ENCODE results near the gene SCPEP1. TPM values are rescaled to one million over a fixed set of nuclear protein-coding genes. Genes with fewer than 3 reads are reported as not detected.

The SCPEP1 gene
- total RNA-seq, 1 donor from 2014 or later: 7.2 TPM

DNA sequence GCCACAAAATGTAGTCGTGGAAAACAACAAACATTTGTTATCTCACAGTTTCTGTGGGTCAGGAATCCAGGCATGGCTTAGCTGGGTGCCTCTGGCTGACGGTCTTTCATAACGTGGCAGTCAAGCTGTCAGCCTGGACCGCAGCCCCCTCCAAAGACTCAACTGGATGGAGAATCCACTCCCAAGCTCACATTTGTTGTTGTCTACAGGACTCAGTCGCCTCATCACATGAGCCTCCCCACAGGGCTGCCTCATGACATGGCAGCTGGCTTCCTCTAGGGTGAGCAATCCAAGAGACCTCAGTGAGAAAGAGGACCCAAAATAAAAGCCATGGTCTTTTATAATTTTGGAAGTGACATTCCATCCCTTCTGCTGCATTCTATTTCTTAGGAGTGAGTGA is 72.4 kb downstream of the SCPEP1 start:
- no peaks in the 10 kb centered on the region for H3K9me3 Mint-ChIP-seq
- peaks cover 38% of the 10 kb centered on the region for H3K27me3 Mint-ChIP-seq
- no peak for DNase-seq
- no peak overlapping the region for H3K4me3 Mint-ChIP-seq
- H3K4me1 Mint-ChIP-seq: peaks cover 21% of the 10 kb centered on the region
- no peaks in the 10 kb centered on the region for H3K36me3 Mint-ChIP-seq (ENCODE audit: low read depth)
- intact Hi-C loops (cut with micrococcal nuclease): no loop called here
- H3K27ac Mint-ChIP-seq: no peak overlapping the region

DNA sequence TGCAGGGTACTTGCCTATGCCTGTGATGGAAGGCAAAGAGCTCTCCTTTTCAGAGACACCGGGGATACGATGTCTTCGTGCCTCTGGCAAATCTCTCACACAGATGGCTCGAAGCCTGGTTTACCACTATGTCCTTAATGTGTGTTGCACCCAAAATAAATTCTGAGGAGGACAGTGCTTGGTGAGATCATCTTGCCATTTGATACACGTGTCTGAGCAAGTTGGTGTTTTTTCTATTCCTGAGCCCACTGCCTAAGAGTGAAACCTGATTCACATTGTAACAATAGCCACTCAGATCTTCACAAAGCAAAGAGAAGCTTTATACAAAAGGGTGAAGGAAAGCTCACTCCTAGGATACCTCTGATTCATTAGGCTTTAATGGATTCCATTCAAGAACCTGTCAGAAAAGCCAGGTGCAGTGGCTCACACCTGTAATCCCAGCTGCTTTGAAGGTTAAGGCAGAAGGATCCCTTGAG is 74.0 kb downstream of the SCPEP1 start:
- intact Hi-C loops (cut with micrococcal nuclease): no loop called here
- H3K4me3 Mint-ChIP-seq: no peak overlapping the region
- H3K9me3 Mint-ChIP-seq: no peaks in the 10 kb centered on the region
- peaks cover 11% of the 10 kb centered on the region for H3K4me1 Mint-ChIP-seq
- H3K36me3 Mint-ChIP-seq (ENCODE audit: low read depth): no peaks in the 10 kb centered on the region
- peaks cover 28% of the 10 kb centered on the region for H3K27me3 Mint-ChIP-seq
- no peak overlapping the region for H3K27ac Mint-ChIP-seq
- DNase-seq: no peak

Other genes starting within 250 kb of the SCPEP1 start
- 3.7 and 4.4 TPM in 2 replicates for gene C17orf67, start 144.2 kb upstream of the SCPEP1 start, total RNA-seq
- gene DGKE, start 144.0 kb upstream of the SCPEP1 start, total RNA-seq: 33.0 and 33.6 TPM in 2 replicates
- gene TRIM25, start 64.1 kb upstream of the SCPEP1 start, total RNA-seq: 88.8 and 99.8 TPM in 2 replicates
- 23.1 and 23.3 TPM in 2 replicates for gene COIL, start 17.1 kb upstream of the SCPEP1 start, total RNA-seq
- gene AKAP1, start 107.1 kb downstream of the SCPEP1 start, total RNA-seq: 54.6 and 56.8 TPM in 2 replicates